ENCODE measurements around the gene RGS19.

DNA sequence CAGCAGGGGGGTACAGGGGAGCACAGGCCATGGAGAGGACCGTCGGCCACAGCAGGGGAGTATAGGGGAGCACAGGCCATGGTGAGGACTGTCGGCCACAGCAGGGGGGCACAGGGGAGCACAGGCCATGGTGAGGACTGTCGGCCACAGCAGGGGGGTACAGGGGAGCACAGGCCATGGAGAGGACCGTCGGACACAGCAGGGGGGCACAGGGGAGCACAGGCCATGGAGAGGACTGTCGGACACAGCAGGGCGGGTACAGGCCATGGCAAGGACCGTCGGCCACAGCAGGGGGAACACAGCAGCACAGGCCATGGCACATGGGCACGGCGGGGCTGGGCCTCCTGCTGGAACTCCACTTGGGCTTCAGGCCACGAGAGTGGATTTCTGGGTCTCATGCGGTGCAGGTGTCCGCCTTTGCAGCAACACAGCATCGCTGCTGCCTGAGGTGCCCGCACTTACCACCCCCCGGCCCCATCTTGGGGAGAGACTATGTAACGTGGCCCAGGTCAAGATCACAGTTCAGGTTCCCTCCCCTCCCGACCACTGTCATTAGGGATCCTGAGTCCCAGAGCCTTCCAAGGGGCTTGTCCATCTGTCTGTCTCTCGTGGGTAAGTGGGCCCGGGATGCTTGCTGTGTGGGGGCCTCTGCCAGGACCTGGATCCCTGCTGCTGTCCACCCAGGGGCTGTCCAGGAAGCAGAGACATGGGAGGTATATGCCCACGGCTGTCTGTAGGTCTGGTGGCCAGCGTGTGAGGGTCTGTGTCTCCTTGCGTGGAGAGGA, 25.5 kb upstream of the RGS19 start:
- no peak for TF ChIP-seq POLR2AphosphoS5 (IDR thresholded peaks at IDR 0.05; ENCODE audit: low read depth, low read length)
- no peak for TF ChIP-seq POLR2A (IDR thresholded peaks at IDR 0.05; ENCODE audit: low read depth, low read length)
- no peak for TF ChIP-seq TAF1 (IDR thresholded peaks at IDR 0.05; ENCODE audit: borderline replicate concordance, low read depth, low read length)
